Astrocyte of the cerebellum (primary cell): Measurements from ENCODE around the gene SCUBE3.

Experiments
- DNase-seq: peaks from one replicate; pipeline ENCODE4 v3.0.0-alpha.2; 2011; ENCODE audit warnings: low read depth
- H3K4me3 ChIP-seq: 2 replicates; pipeline ENCODE4 v1.5.1; 2011; ENCODE audit warnings: mild to moderate bottlenecking, low read depth, low read length, moderate library complexity
- CTCF ChIP-seq: IDR thresholded peaks from 2 replicates; pipeline ENCODE4 v1.5.1; 2012; ENCODE audit warnings: low read length, low read depth, moderate library complexity, mild to moderate bottlenecking; ENCODE audit errors: missing control alignments
- in situ Hi-C: cut with HindIII; loops from 2 replicates; pipeline ENCODE4 v1.10.0; 2017; ENCODE audit warnings: low sequenced_read_pairs

SCUBE3 gene

DNA sequence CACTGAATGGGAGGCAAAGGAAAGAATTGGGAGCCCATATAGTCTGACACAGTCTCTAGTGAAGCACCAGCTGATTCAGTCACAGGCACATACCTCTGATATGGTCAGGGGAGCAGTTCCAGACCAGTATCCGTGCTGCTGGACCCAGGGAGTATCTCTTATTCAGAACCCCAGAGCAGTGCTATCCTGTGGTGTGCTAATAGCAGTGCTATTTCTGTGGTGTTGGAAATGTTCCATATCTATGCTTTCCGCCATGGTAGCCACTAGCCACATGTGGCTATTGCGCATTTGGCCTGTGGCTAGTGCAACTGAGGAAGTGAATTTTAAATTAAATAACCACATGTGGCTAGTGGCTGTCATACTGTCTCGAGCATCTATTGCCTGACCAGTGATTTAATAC lies 11.0 kb downstream of the SCUBE3 start:
- H3K4me3 ChIP-seq, result no peak overlapping the region
- in situ Hi-C loops, result no loop called here
- no peak for TF ChIP-seq CTCF
- no peak for DNase-seq

GRCh38 chr6:35228481-35228880 lies 14.7 kb downstream of the SCUBE3 start:
- no peak for TF ChIP-seq CTCF
- no peak for DNase-seq
- no peak overlapping the region for H3K4me3 ChIP-seq
- in situ Hi-C loops, result no loop called here

DNA sequence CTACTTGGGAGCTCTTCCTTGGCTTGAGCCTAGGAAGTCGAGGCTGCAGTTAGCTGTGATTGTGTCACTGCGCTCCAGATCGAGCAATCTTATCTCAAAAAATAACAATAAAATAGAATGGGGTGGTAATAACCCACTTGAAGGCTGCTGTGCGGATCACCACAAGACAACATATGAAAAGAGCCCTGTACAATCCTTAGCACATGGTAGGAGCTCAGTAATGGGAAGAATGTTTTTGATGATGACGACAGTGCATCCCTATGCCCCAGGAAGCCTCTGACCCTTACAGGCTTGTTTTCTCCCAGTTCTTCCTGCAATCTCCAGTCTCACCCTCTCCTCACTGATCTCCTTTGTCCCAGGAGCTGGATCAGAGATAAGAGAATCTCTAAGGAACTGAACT lies 15.5 kb downstream of the SCUBE3 start:
- no peak overlapping the region for H3K4me3 ChIP-seq
- in situ Hi-C loops, result no loop called here
- no peak for TF ChIP-seq CTCF
- no peak for DNase-seq

DNA sequence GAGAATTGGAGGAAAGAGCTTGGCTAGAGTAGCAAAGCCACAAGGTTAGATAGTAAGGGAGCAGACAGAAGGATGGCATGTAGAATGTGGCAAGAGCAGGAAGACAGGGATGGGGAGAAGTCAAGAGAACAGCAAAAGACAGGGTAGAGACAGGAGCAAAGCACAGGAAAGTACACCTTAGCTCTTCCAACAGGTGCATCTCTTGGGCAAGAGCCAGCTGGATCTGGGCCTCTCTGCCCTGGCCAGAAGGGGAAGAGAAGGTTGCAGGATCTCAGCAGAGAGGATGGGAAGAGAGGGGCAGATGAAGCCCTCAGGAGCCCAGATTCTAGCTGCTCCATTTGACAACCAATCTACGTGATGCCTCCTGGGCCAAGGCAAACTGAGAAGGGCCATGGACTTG lies 16.7 kb downstream of the SCUBE3 start:
- no peak for TF ChIP-seq CTCF
- no peak for DNase-seq
- in situ Hi-C loops, result no loop called here
- H3K4me3 ChIP-seq, result no peak overlapping the region

DNA sequence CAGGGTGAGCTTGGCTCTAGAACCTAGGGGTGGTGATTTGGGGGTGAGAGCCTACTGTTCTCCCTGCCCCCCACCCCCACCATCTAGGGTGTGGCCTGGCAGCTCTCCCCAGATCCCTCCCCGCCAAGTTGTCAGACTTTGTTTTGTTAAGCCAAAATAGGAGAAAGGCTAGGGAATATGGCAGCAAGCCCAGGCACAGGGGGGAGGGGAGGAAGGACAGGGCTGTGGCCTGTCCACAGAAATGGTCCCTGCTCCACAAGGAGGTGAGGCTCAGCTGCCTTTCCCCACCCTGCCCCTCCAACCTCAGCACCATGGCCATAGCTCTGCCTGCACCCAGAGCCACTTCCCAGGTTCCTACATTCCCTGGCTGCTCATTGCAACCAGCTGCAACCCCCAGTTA lies 17.2 kb downstream of the SCUBE3 start:
- H3K4me3 ChIP-seq, result no peak overlapping the region
- no peak for TF ChIP-seq CTCF
- no peak for DNase-seq
- in situ Hi-C loops, result no loop called here

DNA sequence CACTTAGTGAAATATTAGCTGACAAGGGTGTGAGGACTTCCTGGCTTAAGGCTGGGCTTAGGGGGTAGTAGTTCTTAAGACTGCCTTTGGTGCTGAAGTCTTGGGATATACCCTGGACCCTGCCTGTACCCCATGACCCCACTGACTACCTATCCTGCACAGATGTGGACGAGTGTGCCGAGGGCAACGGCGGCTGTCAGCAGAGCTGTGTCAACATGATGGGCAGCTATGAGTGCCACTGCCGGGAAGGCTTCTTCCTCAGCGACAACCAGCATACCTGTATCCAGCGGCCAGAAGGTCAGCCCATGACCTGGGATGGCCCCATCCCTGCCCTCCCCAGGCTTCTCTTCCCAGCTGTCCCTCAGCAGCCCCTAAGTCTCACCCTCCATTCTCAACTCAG lies 17.8 kb downstream of the SCUBE3 start:
- no peak for DNase-seq
- in situ Hi-C loops, result no loop called here

More for the DNA sequence above, 17.8 kb downstream of the SCUBE3 start:
- H3K4me3 ChIP-seq, result no peak overlapping the region
- no peak for TF ChIP-seq CTCF
